HepG2 (cell line): ENCODE results near the gene RNF11. TPM values are rescaled to one million over a fixed set of nuclear protein-coding genes. Genes with fewer than 3 reads are reported as not detected.
"Not testable (repeated sequence)": the region's sequence is repeated elsewhere in the genome, so short reads cannot be mapped to it uniquely, and the experiment has no call there.

Experiments
- ATAC-seq: fragments of 200-7000 bp; cut with Tn5 transposase; 3 replicates; pipeline ENCODE4 v1.9.1; 2020; ENCODE audit warnings: mild to moderate bottlenecking, moderate library complexity
- BruUV-seq: library from RNA; stranded (reverse); fragments of 400-500 nt; replicated peaks from 2 replicates; lab custom pipeline; 2021; lab: Mats Ljungman, UMichigan
- CTCF ChIA-PET: fragments of 300-600 bp; formaldehyde crosslinking; extraction: SDS; loops from one replicate; lab custom pipeline; 2021; ENCODE audit warnings: low total read pairs, inconsistent platforms, low intra/inter-chr PET ratio; lab: Yijun Ruan, JAX
- POLR2A ChIA-PET: fragments of 350-600 bp; sonication (Branson Sonifier 250); formaldehyde crosslinking; loops from one replicate; lab custom pipeline; 2020; ENCODE audit warnings: antibody characterized with exemption, inconsistent platforms; lab: Yijun Ruan, JAX
- DNase-seq: peaks from one replicate; pipeline ENCODE4 v3.0.0-alpha.2; 2015; ENCODE audit warnings: low spot score
- FAIRE-seq: peaks from 3 replicates; lab custom pipeline; 2011; peaks lifted over from hg19 to GRCh38; lab: Jason Lieb, UNC
- H2AFZ ChIP-seq: one replicate; pipeline ENCODE4 v1.6.1; 2011; ENCODE audit warnings: low read length, inconsistent platforms
- H3K27ac ChIP-seq: fragments of 300-600 bp; 3 replicates; pipeline ENCODE4 v1.8.0; 2011; ENCODE audit warnings: mixed run types, mild to moderate bottlenecking, mixed read lengths, low read length, inconsistent platforms; ENCODE audit not compliant: insufficient read depth; ENCODE audit errors: extremely low read length
- H3K27me3 ChIP-seq, 2 experiments: fragments of 200-600 bp in 1 of 2; 2 replicates in 1 of 2; 3 replicates in 1 of 2; pipeline versions ENCODE4 v1.6.0 to v1.8.0; 2011; ENCODE audit warnings: low read length in 2 of 2, mild to moderate bottlenecking in 2 of 2, moderate library complexity in 2 of 2, inconsistent platforms in 1 of 2; ENCODE audit not compliant: insufficient read depth in 2 of 2, control insufficient read depth in 1 of 2
- H3K36me3 ChIP-seq, 2 experiments: fragments of 200-600 bp in 1 of 2; replicated peaks in 1 of 2; 2 replicates in 1 of 2; 3 replicates in 1 of 2; pipeline versions ENCODE4 v1.5.1 to v1.8.0; 2011; ENCODE audit warnings: low read length in 2 of 2, inconsistent platforms in 1 of 2; ENCODE audit not compliant: insufficient read depth in 2 of 2, control insufficient read depth in 1 of 2
- H3K4me1 ChIP-seq: 2 replicates; pipeline ENCODE4 v1.5.1; 2012; ENCODE audit warnings: low read length, inconsistent platforms; ENCODE audit not compliant: insufficient read depth
- H3K4me2 ChIP-seq: 2 replicates; pipeline ENCODE4 v1.6.0; 2011; ENCODE audit warnings: low read depth, low read length, inconsistent platforms
- H3K4me3 ChIP-seq, 3 experiments: fragments of 200-600 bp in 1 of 3; sonication (generic), shearing (Covaris generic) in 1 of 3; replicated peaks in 1 of 3; 2 replicates each; pipeline ENCODE4 v1.5.1; 2011 to 2016; ENCODE audit warnings: low read length in 3 of 3, inconsistent platforms in 2 of 3, low read depth in 2 of 3, mild to moderate bottlenecking in 2 of 3, control low read depth in 1 of 3, mixed read lengths in 1 of 3; ENCODE audit not compliant: insufficient read depth in 1 of 3
- H3K79me2 ChIP-seq: one replicate; pipeline ENCODE4 v1.6.1; 2011; ENCODE audit warnings: low read length, inconsistent platforms; ENCODE audit not compliant: insufficient read depth
- H3K9ac ChIP-seq: 2 replicates; pipeline ENCODE4 v1.6.0; 2011; ENCODE audit warnings: mild to moderate bottlenecking, low read depth, low read length, inconsistent platforms; ENCODE audit not compliant: insufficient read depth
- H3K9me3 ChIP-seq: 2 replicates; pipeline ENCODE4 v1.5.1; 2012; ENCODE audit warnings: mild to moderate bottlenecking, low read length
- H4K20me1 ChIP-seq: 2 replicates; pipeline ENCODE4 v1.6.0; 2011; ENCODE audit warnings: inconsistent platforms, mild to moderate bottlenecking, low read length, moderate library complexity; ENCODE audit not compliant: insufficient read depth
- FOXK2 ChIP-seq: fragments of 450-650 bp; IDR thresholded peaks from 2 replicates; pipeline ENCODE4 v1.6.1; 2016
- FOXM1 ChIP-seq: sonication (generic); formaldehyde crosslinking; IDR thresholded peaks from 2 replicates; pipeline ENCODE4 v1.5.0; 2020; ENCODE audit warnings: missing genetic modification reagents
- GZF1 ChIP-seq: sonication (generic); formaldehyde crosslinking; IDR thresholded peaks from 2 replicates; pipeline ENCODE4 v1.5.1; 2020; ENCODE audit warnings: mild to moderate bottlenecking, missing genetic modification reagents
- KLF9 ChIP-seq: IDR thresholded peaks from 2 replicates; pipeline ENCODE4 v1.6.1; 2016; ENCODE audit warnings: low read depth
- MAF1 ChIP-seq: sonication (generic); formaldehyde crosslinking; IDR thresholded peaks from 2 replicates; pipeline ENCODE4 v1.5.0; 2020; ENCODE audit warnings: missing genetic modification reagents, borderline replicate concordance
- SIX1 ChIP-seq: sonication (generic); formaldehyde crosslinking; IDR thresholded peaks from 2 replicates; pipeline ENCODE4 v1.4.0; 2020; ENCODE audit warnings: missing genetic modification reagents, borderline replicate concordance
- SYNCRIP ChIP-seq: fragments of 200-400 bp; formaldehyde crosslinking; IDR thresholded peaks from 2 replicates; pipeline ENCODE4 v1.6.1; 2018; ENCODE audit warnings: mild to moderate bottlenecking, low read depth, low read length; ENCODE audit not compliant: insufficient read depth
- ZNF264 ChIP-seq: sonication (generic); formaldehyde crosslinking; IDR thresholded peaks from 2 replicates; pipeline ENCODE4 v1.4.0; 2020; ENCODE audit warnings: missing genetic modification reagents
- ZNF512B ChIP-seq: sonication (generic); formaldehyde crosslinking; IDR thresholded peaks from 2 replicates; pipeline ENCODE4 v1.5.1; 2020; ENCODE audit warnings: missing genetic modification reagents, mild to moderate bottlenecking, borderline replicate concordance
- ZNF558 ChIP-seq: sonication (generic); formaldehyde crosslinking; IDR thresholded peaks from 2 replicates; pipeline ENCODE4 v1.9.0; 2022; ENCODE audit warnings: mild to moderate bottlenecking, missing genetic modification reagents, borderline replicate concordance
- ZNF704 ChIP-seq: sonication (generic); formaldehyde crosslinking; IDR thresholded peaks from 2 replicates; pipeline ENCODE4 v1.8.1; 2023; ENCODE audit warnings: mild to moderate bottlenecking, inconsistent platforms, moderate library complexity, missing genetic modification reagents, borderline replicate concordance
- ZUFSP ChIP-seq: sonication (generic); formaldehyde crosslinking; IDR thresholded peaks from 2 replicates; pipeline ENCODE4 v1.9.0; 2021; ENCODE audit warnings: missing genetic modification reagents, mild to moderate bottlenecking, borderline replicate concordance
- WGBS: methylation state at CpG from one replicate; pipeline ENCODE4 v1.1.6; 2017; ENCODE audit warnings: low lambda C conversion rate; 5-methylcytosine and 5-hydroxymethylcytosine counted together
- in situ Hi-C: cut with HindIII; loops from 2 replicates; pipeline ENCODE4 v1.10.0; 2017; ENCODE audit warnings: low pct_unique_long_range_greater_than_20kb; ENCODE audit not compliant: extremely low pct_ligation_motif_present
- intact Hi-C: fragments of 100-400 bp; cut with micrococcal nuclease; formaldehyde crosslinking; loops from one replicate; pipeline ENCODE4 v1.10.0; 2022; ENCODE audit not compliant: unreplicated experiment
- polyA plus RNA-seq, 8 experiments: library from polyadenylated mRNA; depleted of rRNA in 3 of 8; stranded (reverse) in 7 of 8; unstranded in 1 of 8; fragments of >200 nt; fragmentation: Illumina TruSeq in 4 of 8; extraction: Trizol in 4 of 8; gene quantifications; 2 replicates each; pipeline versions ENCODE4 v1.2.1 to v1.2.3, GENCODE V29; 2011 to 2016; ENCODE audit warnings: low read depth in 4 of 8, missing spikeins in 1 of 8, mixed read lengths in 1 of 8; ENCODE audit not compliant: insufficient read depth in 1 of 8
- total RNA-seq, 5 experiments: library from RNA; depleted of rRNA; stranded (reverse); fragments of >200 nt; fragmentation: Illumina TruSeq; extraction: Trizol; gene quantifications; 2 replicates each; pipeline ENCODE4 v1.2.3, GENCODE V29; 2016; ENCODE audit warnings: low read depth in 1 of 5

Gene RNF11
- total and polyA plus RNA-seq, 2 of the 13 experiments (the other 11 are each of a cell fraction or from before 2014, with no cell fraction given) = 41.2 to 48.8 TPM

- not testable (repeated sequence) for DNase-seq
These were observed 14.5 kb upstream of the RNF11 start for GRCh38 chr1:51221529-51221928.

GRCh38 chr1:51222136-51222787 is 13.8 kb upstream of the RNF11 start:
- Histone ChIP-seq H3K27ac (no peak overlapping the region), H2AFZ (no peak overlapping the region), H3K27me3 (peaks cover 0 to 3% of the 10 kb centered on the region in 2 experiments; a peak in 1 of 5 replicates), H3K4me1 (peaks cover 4% of the 10 kb centered on the region), H3K4me2 (no peak overlapping the region), H3K36me3 (no peaks in the 10 kb centered on the region), H3K9me3 (no peaks in the 10 kb centered on the region), H4K20me1 (no peaks in the 10 kb centered on the region), H3K4me3 (no peak overlapping the region), H3K79me2 (no peaks in the 10 kb centered on the region), H3K9ac (no peak overlapping the region)
- ATAC-seq (no peak), DNase-seq (no peak), FAIRE-seq (no peak)
- no TSS peak for BruUV-seq
- in situ Hi-C loops (no loop called here), intact Hi-C loops (no loop called here)
- POLR2A ChIA-PET = no interaction called here
- CTCF ChIA-PET = no interaction called here
- 51% methylated on average over 6 of the region's 6 CpGs for WGBS
- TF ChIP-seq SIX1 (CRISPR knock-in tag) (no peak), FOXM1 (no peak), GZF1 (CRISPR knock-in tag) (no peak), MAF1 (no peak), ZNF704 (CRISPR knock-in tag) (no peak), ZUFSP (CRISPR knock-in tag) (no peak), ZNF558 (CRISPR knock-in tag) (no peak), FOXK2 (no peak), SYNCRIP (no peak), ZNF264 (CRISPR knock-in tag) (no peak), ZNF512B (CRISPR knock-in tag) (no peak), KLF9 (CRISPR knock-in tag) (no peak)

More at GRCh38 chr1:51221529-51221928, 14.5 kb upstream of the RNF11 start:
- H3K4me2 ChIP-seq, H3K4me3 ChIP-seq, intact Hi-C loops, H3K9ac ChIP-seq, H2AFZ ChIP-seq, in situ Hi-C loops, ATAC-seq, H3K9me3 ChIP-seq, H3K27me3 ChIP-seq, POLR2A ChIA-PET, H3K79me2 ChIP-seq, FAIRE-seq, CTCF ChIA-PET, H4K20me1 ChIP-seq, BruUV-seq, H3K27ac ChIP-seq, H3K36me3 ChIP-seq: not testable (repeated sequence)
- peaks cover 11% of the 10 kb centered on the region for H3K4me1 ChIP-seq
- 70% methylated on average over 3 of the region's 3 CpGs for WGBS
